ENCODE data around the gene ATF7IP.
A peak's percentile ranks its signal among the peaks of the same experiment; 100 is the strongest.
"Not testable (repeated sequence)": the region's sequence is repeated elsewhere in the genome, so short reads cannot be mapped to it uniquely, and the experiment has no call there.

The ATF7IP gene, protein sequence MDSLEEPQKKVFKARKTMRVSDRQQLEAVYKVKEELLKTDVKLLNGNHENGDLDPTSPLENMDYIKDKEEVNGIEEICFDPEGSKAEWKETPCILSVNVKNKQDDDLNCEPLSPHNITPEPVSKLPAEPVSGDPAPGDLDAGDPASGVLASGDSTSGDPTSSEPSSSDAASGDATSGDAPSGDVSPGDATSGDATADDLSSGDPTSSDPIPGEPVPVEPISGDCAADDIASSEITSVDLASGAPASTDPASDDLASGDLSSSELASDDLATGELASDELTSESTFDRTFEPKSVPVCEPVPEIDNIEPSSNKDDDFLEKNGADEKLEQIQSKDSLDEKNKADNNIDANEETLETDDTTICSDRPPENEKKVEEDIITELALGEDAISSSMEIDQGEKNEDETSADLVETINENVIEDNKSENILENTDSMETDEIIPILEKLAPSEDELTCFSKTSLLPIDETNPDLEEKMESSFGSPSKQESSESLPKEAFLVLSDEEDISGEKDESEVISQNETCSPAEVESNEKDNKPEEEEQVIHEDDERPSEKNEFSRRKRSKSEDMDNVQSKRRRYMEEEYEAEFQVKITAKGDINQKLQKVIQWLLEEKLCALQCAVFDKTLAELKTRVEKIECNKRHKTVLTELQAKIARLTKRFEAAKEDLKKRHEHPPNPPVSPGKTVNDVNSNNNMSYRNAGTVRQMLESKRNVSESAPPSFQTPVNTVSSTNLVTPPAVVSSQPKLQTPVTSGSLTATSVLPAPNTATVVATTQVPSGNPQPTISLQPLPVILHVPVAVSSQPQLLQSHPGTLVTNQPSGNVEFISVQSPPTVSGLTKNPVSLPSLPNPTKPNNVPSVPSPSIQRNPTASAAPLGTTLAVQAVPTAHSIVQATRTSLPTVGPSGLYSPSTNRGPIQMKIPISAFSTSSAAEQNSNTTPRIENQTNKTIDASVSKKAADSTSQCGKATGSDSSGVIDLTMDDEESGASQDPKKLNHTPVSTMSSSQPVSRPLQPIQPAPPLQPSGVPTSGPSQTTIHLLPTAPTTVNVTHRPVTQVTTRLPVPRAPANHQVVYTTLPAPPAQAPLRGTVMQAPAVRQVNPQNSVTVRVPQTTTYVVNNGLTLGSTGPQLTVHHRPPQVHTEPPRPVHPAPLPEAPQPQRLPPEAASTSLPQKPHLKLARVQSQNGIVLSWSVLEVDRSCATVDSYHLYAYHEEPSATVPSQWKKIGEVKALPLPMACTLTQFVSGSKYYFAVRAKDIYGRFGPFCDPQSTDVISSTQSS

DNA sequence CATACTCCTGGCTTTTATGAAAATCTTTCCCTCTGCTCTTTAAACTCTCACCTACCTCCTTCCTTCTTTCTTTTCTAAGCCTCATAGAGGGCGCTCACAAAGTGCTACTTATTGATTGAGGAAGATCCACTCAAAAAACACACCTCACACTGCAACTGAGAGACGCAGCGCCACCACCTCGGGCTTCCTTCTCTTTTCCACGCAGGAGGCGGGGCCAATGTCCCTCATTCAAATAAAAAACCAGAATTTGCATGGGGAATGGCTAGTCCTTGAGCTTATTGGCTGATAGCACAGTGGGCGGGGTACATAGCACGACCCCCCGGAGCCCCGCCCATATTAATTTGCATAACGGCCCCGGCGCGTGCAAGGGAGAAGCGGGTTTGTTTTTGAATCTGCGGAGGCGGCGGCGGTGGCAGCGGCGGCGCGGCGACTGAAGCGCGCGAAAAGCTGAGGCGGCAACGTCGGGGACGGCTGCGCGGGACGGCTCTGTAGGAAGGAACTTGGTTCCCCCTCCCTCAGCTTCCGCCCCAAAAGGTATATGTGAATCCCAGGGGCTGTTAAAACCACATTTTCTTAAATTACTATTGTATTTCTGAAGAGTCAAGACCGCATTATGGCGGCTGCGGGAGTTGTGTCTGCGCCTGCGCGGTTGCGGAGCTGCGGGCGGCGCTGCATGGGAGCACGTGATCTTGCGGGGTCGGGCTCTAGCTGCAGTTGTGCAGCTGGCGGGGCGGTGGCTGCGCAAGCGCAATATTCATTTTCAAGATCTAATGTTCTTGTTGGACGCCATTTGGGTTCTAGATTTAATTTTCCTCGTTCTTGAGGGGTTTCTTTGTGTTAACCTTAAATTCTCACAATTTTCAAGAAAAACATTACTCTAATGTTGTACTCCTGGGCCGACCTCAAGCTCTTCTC is at the start of gene ATF7IP:
ATF7IP (plus strand) TSS at position 389 of the 915 bp plus-strand sequence. CDS start 58,234 bp downstream, outside the sequence.
- DNase-seq: peak; percentile 88 to 97

DNA sequence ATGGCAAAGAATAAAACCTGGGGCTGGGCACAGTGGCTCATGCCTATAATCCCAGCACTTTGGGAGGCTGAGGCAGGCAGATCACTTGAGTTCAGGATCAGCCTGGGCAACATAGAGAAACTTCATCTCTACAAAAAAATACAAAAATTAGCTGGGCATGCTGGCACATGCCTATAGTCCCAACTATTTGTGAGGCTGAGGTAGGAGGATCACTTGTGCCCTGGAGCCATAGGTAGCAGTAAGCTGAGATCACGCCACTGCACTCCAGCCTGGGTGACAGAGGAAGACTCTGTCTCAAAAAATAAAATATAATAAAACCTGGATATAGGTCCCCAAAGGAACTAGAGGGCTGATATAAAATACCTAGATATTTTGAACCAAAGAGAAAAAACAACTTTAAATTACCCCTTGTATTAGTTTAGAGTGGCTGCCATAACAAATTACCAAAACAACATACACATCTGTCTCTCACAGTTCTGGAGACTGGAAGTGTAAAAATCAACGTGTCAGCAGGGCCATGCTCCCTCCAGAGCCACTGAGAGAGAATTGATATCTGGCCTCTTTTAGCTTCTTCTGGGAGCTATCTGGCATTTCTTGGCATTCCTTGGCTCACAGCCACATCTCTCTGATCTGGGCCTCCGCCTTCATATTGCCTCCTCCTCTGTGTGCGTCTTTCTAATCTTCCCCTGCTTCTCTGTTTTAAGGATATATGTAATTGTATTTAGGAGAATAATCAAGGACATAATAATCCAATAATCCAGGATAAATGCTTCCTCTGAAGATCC is 47.9 kb upstream of the ATF7IP start:
- no peak for DNase-seq

DNA sequence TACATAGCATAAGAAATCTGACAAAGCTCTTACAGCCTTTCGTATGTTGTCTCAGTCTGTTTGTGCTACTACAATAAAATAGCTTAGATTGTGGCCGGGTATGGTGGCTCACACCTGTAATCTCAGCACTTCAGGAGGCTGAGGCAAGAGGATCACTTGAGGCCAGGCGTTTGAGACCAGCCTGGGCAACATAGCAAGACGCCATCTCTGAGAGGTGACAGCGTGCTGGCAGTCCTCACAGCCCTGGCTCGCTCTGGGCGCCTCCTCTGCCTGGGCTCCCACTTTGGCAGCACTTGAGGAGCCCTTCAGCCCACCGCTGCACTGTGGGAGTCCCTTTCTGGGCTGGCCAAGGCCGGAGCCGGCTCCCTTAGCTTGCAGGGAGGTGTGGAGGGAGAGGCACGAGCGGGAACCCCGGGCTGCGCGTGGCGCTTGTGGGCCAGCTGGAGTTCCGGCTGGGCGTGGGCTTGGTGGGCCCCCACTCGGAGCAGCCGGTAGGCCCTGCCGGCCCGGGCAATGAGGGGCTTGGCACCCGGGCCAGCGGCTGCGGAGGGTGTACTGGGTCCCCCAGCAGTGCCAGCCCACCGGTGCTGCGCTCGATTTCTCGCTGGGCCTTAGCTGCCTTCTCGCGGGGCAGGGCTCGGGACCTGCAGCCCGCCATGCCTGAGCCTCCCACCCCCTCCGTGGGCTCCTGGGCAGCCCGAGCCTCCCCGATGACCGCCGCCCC is 45.6 kb upstream of the ATF7IP start:
- DNase-seq: not testable (repeated sequence)

DNA sequence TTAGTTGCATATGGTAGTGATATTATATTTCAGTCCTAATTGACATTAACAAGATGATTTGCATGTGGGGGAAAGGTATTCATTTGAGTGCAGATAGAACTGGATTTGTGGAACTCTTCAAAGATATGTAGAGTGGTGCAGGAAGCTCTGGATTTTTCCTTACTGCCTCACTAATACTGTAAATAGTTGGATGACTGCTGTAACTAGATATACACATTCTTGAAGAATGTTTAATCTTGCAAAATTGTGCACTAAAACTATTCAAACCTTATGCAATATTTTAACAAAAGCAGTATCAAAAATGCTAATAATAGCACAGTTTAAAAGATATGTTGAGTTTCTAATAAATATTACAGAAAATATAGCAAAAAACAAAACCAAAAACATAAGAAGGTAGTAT is 43.1 kb upstream of the ATF7IP start:
- DNase-seq: no peak

DNA sequence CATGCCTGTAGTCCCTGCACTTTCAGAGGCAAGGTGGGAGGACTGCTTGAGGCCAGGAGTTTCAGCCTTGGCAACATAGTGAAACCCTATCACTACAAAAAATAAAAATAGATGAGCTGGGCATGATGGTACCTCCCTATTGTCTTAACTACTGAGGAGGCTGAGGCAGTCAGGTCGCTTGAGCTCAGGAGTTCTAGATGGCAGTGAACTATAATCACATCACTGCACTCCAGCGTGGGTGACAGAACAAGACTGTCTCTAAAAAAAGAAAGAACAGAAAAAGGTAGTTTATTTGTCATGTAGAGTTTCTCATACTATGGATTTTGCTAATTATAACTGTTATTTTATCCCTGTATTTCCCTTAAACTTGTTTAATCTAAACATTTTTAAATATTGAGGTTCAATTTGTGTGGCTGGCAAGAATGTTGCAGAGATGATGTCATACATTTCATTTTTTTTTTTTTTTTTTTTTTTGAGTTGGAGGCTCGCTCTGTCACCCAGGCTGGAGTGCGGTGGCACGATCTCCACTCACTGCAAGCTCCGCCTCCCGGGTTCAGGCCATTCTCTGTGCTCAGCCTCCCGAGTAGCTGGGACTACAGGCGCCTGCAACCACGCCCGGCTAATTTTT is 39.7 kb upstream of the ATF7IP start:
- DNase-seq: no peak

DNA sequence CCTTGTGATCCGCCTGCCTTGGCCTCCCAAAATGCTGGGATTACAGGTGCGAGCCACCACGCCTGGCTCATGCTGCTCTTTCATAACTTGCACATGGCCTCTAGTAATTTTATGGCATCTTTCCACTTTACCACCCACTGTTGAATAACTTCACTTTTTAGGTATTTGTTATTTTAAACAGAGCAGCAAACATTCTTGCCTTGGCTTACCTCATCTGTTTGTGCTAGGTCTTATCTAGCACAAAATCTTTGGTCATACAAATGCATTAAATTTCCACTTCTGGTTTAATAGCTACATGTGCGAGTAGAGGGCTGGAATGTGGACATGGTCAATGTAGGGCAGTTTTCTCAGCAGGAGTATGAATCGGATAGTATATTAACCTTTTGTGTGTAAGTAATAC is 38.8 kb upstream of the ATF7IP start:
- no peak for DNase-seq

DNA sequence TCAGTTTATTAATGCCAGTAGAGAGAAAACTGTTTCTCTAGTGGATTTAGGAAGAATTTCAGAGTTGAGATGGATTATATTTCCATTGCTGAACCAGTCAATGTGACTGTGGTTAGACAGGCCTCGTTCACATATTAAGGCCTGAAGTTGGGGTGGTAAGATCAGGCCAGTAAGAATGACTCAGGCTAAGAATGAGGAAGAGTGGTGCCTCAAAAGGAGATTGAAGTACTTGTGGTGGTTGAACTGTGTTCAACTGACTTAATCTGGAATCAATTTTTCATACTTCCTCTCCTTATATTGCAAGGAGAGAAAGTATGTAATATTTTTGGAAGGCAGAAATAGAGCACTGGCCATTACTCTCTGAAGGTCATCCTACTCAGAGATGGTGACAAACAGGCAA is 37.8 kb upstream of the ATF7IP start:
- DNase-seq: no peak

DNA sequence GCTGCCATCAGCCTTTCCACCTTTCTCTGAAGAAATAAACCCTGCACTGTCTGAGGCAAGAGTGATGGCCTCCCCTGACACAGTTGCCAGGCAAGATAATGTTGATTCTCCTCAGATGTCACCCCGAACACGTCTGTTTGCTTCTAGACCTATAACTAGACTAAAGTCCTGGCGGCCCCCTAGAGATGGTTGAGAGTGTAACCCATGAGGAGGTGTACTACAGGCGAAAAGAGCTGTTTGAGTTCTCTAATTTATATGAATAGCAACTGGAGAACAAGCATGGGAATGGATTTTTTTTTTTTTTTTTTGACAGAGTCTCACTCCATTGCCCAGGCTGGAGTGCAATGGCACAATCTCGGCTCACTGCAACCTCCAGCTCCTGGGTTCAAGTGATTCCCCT is 33.0 kb upstream of the ATF7IP start:
- DNase-seq: no peak

DNA sequence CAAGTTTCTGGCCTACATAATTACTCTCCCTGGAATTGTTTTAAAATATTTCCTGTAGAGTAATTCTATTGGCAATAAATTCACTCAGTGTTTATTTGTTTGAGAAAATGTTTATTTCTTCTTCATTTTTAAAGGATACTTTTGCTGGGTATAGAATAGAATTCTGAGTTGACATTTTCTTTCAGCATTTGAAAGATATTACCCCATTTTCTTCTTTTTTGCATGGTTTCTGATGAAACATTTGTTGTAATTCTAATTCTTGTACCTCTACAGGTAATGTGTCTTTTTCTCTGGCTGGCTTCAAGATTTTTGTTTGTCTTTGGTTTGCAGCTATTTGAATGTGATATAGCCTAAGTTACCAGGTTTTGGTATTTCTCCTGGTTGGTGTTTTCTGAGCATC is 25.1 kb upstream of the ATF7IP start:
- DNase-seq: no peak

DNA sequence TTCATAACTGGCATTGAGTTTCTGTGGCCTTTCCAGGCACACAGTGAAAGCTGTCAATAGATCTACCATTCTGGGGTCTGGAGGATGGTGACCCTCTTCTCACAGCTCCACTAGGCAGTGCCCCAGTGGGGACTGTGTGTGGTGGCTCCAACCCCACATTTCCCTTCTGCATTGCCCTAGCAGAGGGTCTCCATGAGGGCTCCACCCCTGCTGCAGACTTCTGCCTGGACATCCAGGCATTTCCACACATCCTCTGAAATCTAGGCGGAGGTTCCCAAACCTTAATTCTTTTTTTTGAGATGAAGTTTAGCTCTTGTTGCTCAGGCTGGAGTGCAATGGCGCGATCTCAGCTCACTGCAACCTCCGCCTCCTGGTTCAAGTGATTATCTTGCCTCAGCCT is 14.0 kb upstream of the ATF7IP start:
- DNase-seq: not testable (repeated sequence)

DNA sequence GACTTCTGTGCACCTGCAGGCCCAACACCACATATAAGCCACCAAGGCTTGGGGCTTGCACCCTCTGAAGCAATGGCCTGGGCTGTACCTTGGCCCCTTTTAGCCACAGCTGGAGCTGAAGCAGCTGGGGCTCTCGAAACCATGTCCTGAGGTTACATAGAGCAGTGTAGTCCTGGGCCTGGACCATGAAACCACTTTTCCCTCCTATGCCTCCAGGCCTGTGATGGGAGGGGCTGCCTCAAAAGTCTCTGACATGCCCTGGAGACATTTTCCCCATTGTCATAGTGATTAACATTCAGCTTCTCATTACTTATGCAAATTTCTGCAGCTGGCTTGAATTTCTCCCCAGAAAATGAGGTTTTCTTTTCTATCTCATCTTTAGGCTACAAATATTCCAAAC is 13.4 kb upstream of the ATF7IP start:
- DNase-seq: not testable (repeated sequence)

DNA sequence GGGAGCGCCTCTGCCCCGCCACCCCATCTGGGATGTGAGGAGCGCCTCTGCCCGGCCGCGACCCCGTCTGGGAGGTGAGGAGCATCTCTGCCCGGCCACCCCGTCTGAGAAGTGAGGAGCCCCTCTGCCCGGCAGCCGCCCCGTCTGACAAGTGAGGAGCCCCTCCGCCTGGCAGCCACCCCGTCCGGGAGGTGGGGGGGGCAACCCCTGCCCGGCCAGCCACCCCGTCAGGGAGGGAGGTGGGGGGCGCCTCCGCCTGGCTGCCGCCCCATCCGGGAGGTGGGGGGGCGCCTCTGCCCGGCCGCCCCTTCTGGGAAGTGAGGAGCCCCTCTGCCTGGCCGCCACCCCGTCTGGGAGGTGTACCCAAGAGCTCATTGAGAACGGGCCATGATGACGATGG is 10.8 kb upstream of the ATF7IP start:
- DNase-seq: not testable (repeated sequence)

DNA sequence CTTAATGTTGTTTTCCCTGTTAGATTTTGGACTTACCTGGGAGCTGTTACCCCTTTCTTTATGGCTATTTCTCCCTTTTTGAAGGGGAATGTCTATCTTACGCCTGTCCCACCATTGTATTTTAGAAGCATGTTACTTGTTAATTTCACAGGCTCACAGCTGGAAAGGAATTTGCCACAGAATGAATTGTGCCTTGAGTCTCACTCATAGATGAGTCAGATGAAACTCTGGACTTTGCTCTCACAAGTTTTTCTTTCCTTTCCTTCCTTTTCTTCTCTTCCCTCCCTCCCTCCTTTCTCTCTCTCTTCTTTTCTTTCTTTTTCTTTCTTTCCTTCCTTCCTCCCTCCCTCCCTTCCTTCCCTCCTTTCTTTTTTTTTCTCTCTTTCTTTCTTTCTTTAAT is 9.3 kb upstream of the ATF7IP start:
- DNase-seq: no peak

DNA sequence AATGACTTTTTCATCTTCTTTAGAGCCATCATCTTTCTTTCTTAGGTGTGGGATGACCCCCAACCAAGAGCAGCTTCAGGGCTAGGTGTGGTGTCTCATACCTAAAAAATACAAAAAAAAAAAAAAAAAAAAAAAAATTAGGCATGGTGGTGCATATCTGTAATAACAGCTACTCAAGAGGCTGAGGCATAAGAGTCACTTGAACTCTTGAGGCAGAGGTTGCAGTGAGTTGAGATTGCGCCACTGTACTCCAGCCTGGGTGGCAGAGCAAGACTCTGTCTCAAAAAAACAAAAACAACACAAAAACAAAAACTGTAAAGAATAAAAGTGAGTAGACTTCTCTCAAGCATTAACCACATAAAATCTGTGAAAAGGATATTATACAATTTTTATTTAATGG is 8.0 kb upstream of the ATF7IP start:
- no peak for DNase-seq

DNA sequence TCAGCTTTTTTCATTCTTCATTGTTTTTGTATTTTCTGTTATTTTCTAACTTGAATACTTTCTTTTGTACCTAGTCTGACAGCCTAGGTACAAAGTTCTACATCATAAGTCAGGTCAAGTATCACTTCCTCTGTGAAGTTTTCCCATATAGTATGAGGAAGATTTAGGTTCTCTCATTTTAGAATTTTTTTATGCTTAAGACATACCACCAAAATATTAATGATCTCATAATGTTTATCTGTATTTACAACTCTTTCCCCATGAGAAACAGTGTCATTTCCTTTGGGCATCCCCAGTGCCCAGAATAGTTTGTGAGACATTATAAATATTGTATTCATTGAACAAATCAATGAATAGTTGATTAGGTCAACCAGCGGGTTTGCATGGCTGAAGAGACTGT is 3.1 kb upstream of the ATF7IP start:
- DNase-seq: no peak

DNA sequence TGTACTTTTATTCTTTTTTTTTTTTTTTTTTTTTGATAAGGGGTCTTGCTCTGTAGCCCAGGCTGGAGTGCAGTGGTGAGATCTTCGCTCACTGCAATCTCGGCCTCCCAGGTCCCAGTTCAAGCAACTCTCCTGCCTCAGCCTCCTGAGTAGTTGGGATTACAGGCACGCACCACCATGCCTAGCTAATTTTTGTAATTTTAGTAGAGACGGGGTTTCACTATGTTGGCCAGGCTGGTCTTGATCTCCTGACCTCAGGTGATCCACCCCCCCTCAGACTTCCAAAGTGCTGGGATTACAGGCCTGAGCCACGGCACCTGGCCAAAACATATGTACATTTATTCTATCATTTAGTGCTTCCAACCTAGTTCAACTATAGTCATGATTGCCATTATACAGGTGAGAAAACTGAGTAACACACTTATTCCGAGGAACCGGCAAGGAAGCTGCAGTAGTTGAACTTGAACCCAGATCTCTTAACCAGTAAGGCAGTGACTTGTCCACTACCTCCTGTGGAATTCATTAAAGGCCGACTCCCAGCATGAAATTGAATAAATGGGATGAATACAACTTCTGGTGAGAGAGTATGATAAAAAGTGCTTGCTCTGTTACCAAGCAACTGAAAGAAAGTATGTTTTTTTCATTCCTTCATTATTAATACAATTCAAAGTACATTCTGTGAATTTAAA is 755 bp upstream of the ATF7IP start:
- no peak for DNase-seq

DNA sequence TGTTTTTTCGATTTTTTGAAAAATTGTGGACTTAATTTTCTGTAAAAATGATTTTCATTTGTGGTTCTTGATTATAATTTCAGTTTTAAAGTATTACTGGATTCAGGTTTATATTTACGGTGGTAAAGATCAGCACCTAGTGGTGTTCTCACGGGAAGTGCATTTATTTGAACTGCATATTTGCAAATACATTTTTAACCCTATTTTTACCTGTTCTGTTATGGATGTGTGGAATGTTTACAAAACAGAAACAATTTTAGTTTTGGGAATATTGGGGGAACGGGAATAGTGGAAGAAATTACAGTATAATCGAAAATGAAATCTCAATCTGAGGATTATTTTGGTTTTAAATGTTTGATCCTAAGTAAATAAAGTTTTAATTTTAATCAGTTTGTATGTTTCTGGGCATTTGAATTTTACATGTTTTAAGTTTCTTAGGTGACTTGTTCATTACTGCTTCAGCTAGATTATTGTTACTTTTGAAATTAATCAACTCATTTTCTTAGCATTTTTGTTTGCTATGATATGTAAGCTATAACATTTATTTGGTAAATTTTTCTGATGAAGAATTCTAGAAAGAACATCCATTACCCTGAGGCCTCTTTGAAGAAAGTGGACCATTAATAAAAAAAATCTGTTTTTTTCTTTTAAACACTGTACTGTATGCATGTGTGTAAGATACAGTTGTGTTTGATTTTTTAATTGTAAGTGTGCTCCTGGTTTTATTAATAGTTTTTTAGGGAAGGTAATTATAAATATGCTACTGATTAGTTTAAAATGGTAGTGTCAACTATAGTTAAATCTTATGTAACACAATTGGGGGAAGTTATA is 942 bp downstream of the ATF7IP start:
- no peak for DNase-seq

DNA sequence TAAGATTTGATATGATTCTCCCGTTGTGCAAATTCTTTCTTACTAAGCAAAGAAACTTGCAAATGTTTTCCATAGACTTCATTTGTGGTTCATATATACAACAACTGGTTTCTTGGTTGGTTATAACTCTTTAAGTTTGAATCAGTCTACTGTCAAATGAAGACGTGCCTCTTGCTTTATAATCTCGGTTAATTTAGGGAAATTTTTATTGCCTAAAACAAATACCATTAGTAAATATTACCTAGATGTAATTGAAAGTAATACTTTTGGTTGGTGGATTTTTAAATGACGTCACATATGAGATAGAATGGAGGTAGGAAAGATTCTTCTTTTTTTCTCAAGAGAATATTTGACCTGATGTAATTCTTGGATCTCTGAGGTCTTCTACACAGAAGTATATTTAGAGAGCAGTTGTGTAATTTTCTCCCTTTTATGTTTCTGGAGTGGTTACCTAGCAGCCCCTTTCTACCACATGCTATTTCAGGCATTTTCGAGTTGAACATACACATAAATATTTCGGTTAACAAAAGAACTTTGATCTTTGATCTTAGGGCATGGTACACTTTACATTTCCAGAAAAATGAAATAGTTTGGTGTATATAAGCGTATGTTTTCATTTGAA is 1.7 kb downstream of the ATF7IP start:
- DNase-seq: no peak

Data from stimulated activated CD4-positive, alpha-beta T cell treated with anti-CD3 and anti-CD28 coated beads, Interleukin-4, amount 100 ng/mL, for 4 hours (primary cell).